Liver (tissue), 9 donors: ENCODE results near the gene KLC4. TPM values are rescaled to one million over a fixed set of nuclear protein-coding genes. Genes with fewer than 3 reads are reported as not detected.

Source experiments
- DNase-seq: peaks from one replicate; pipeline ENCODE4 v3.0.0-alpha.2; 2017; ENCODE audit warnings: low spot score
- H3K27ac ChIP-seq, 2 donors: one replicate each; pipeline ENCODE4 v1.7.0; 2013; ENCODE audit warnings: inconsistent platforms in 2 of 2, low read length in 2 of 2, control low read depth in 1 of 2, low read depth in 1 of 2, mild to moderate bottlenecking in 1 of 2
- H3K27me3 ChIP-seq, 4 donors: one replicate each; pipeline versions ENCODE4 v1.6.1 to v1.7.0; 2013; ENCODE audit warnings: low read length in 3 of 4, inconsistent platforms in 1 of 4, mild to moderate bottlenecking in 1 of 4, moderate library complexity in 1 of 4; ENCODE audit not compliant: control insufficient read depth in 4 of 4, insufficient read depth in 4 of 4
- H3K36me3 ChIP-seq, 4 donors: one replicate each; pipeline versions ENCODE4 v1.6.1 to v1.7.0; 2013; ENCODE audit warnings: low read length in 3 of 4, mild to moderate bottlenecking in 3 of 4, low read depth in 1 of 4, moderate library complexity in 1 of 4; ENCODE audit not compliant: control insufficient read depth in 4 of 4, insufficient read depth in 3 of 4
- H3K4me1 ChIP-seq, 4 donors: one replicate each; pipeline versions ENCODE4 v1.6.1 to v1.7.0; 2013; ENCODE audit warnings: low read length in 3 of 4, mild to moderate bottlenecking in 3 of 4, moderate library complexity in 1 of 4; ENCODE audit not compliant: control insufficient read depth in 4 of 4, insufficient read depth in 4 of 4
- H3K4me3 ChIP-seq, 3 donors: one replicate each; pipeline versions ENCODE4 v1.6.1 to v1.7.0; 2013; ENCODE audit warnings: low read length in 3 of 3, control low read depth in 1 of 3, low read depth in 1 of 3, mild to moderate bottlenecking in 1 of 3
- H3K9ac ChIP-seq, 2 donors: one replicate each; pipeline ENCODE4 v1.7.0; 2013; ENCODE audit warnings: low read length in 2 of 2, mild to moderate bottlenecking in 2 of 2, moderate library complexity in 2 of 2, control low read depth in 1 of 2, low read depth in 1 of 2
- H3K9me3 ChIP-seq, 4 donors: one replicate each; pipeline versions ENCODE4 v1.6.1 to v1.7.0; 2013; ENCODE audit warnings: low read length in 3 of 4; ENCODE audit not compliant: control insufficient read depth in 4 of 4
- EGR1 ChIP-seq, 2 donors: IDR thresholded peaks; 2 replicates each; pipeline ENCODE4 v1.6.1; 2016 to 2018; ENCODE audit warnings: antibody characterized with exemption in 2 of 2, low read depth in 2 of 2
- FOXA2 ChIP-seq: IDR thresholded peaks from 2 replicates; pipeline ENCODE4 v1.6.1; 2016; ENCODE audit warnings: antibody characterized with exemption
- GABPA ChIP-seq, 2 donors: IDR thresholded peaks in 1 of 2; conservative IDR thresholded peaks in 1 of 2; 2 replicates each; pipeline ENCODE4 v1.6.1; 2016; ENCODE audit warnings: antibody characterized with exemption in 2 of 2, mild to moderate bottlenecking in 1 of 2, moderate library complexity in 1 of 2
- HNF4A ChIP-seq, 2 donors: conservative IDR thresholded peaks; 2 replicates each; pipeline ENCODE4 v1.6.1; 2016; ENCODE audit warnings: antibody characterized with exemption in 2 of 2, mild to moderate bottlenecking in 2 of 2
- HNF4G ChIP-seq: IDR thresholded peaks from 2 replicates; pipeline ENCODE4 v1.6.1; 2016; ENCODE audit warnings: antibody characterized with exemption
- JUND ChIP-seq, 2 donors: IDR thresholded peaks; 2 replicates each; pipeline ENCODE4 v1.6.1; 2016; ENCODE audit warnings: antibody characterized with exemption in 2 of 2
- NR2F2 ChIP-seq: IDR thresholded peaks from 2 replicates; pipeline ENCODE4 v1.6.1; 2016; ENCODE audit warnings: antibody characterized with exemption
- RAD21 ChIP-seq, 2 donors: IDR thresholded peaks; 2 replicates each; pipeline ENCODE4 v1.6.1; 2016; ENCODE audit warnings: antibody characterized with exemption in 2 of 2, mild to moderate bottlenecking in 2 of 2
- RXRA ChIP-seq, 2 donors: IDR thresholded peaks; 2 replicates each; pipeline ENCODE4 v1.6.1; 2017 to 2018; ENCODE audit warnings: antibody characterized with exemption in 2 of 2, mild to moderate bottlenecking in 1 of 2
- SP1 ChIP-seq: IDR thresholded peaks from 2 replicates; pipeline ENCODE4 v1.6.1; 2018; ENCODE audit warnings: antibody characterized with exemption, mild to moderate bottlenecking
- TAF1 ChIP-seq: conservative IDR thresholded peaks from 2 replicates; pipeline ENCODE4 v1.6.1; 2016; ENCODE audit warnings: antibody characterized with exemption, mild to moderate bottlenecking
- WGBS: extraction: QIAGEN DNeasy Blood & Tissue Kit; methylation state at CpG from one replicate; pipeline ENCODE4 v1.1.7; 2013; 5-methylcytosine and 5-hydroxymethylcytosine counted together
- polyA plus RNA-seq, 2 donors: library from polyadenylated mRNA; stranded (reverse) in 1 of 2; unstranded in 1 of 2; fragments of 200-250 nt in 1 of 2; fragments of >200 nt in 1 of 2; fragmentation: Nextera tagmentation in 1 of 2; extraction: Ambion mirVana in 1 of 2; gene quantifications; one replicate each; pipeline versions ENCODE4 v1.2.1 to v1.2.3, GENCODE V29; 2013 to 2015
- total RNA-seq, 2 donors: library from RNA; depleted of rRNA; stranded (reverse); fragments of >200 nt; gene quantifications; one replicate each; pipeline ENCODE4 v1.2.3, GENCODE V29; 2014
- TF ChIP-seq, protein P1 (sequence below): fragments of 150-350 bp; IDR thresholded peaks from 2 replicates; pipeline ENCODE4 v1.5.1; 2017; ENCODE audit warnings: improper control_type of control experiment, low read depth, low read length; ENCODE audit not compliant: missing input control
- TF ChIP-seq, protein P2 (sequence below): IDR thresholded peaks from 2 replicates; pipeline ENCODE4 v1.6.1; 2016; ENCODE audit warnings: antibody characterized with exemption
- TF ChIP-seq, protein P3 (sequence below): IDR thresholded peaks from 2 replicates; pipeline ENCODE4 v1.6.1; 2016; ENCODE audit warnings: antibody characterized with exemption, mild to moderate bottlenecking
- TF ChIP-seq, protein P4 (sequence below): IDR thresholded peaks from 2 replicates; pipeline ENCODE4 v1.6.1; 2016; ENCODE audit warnings: antibody characterized with exemption
- donor health status: healthy.
- donor health status: healthy.
- donor health status: healthy.
- donor health status: healthy.
- donor health status: healthy.

The KLC4 gene
- total and polyA plus RNA-seq, 4 donors: 33.2 to 97.0 (median 45.9) TPM

DNA sequence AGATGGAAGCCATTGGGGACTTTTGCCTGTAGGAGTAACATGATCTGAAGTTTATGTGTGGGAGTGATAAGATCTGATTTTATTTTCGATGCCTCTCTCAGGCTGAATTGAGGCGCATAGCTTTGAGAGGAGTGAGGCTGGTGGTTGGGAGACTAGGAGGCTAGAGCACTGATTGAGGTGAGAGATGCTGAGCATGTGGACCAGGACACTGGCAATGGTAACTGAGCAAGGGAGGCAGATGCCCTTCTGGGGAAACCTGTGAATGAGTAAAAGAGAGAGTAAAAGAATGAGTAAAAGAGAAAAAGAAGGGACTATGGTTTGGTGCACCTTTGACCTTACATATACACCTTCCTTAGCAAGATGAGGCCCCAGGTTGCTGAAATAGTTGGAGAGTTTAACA, 35.0 kb upstream of the KLC4 start:
- Histone ChIP-seq H3K4me3 (no peak overlapping the region), H3K36me3 (peaks cover 8 to 43% (median 30%) of the 10 kb centered on the region in 4 donors), H3K9ac (no peak overlapping the region), H3K27ac (no peak overlapping the region), H3K4me1 (peaks cover 2 to 13% (median 9%) of the 10 kb centered on the region in 4 donors), H3K27me3 (no peaks in the 10 kb centered on the region), H3K9me3 (no peaks in the 10 kb centered on the region)
- 98% methylated on average over 2 of the region's 2 CpGs for WGBS
- TF ChIP-seq, protein P1, sequence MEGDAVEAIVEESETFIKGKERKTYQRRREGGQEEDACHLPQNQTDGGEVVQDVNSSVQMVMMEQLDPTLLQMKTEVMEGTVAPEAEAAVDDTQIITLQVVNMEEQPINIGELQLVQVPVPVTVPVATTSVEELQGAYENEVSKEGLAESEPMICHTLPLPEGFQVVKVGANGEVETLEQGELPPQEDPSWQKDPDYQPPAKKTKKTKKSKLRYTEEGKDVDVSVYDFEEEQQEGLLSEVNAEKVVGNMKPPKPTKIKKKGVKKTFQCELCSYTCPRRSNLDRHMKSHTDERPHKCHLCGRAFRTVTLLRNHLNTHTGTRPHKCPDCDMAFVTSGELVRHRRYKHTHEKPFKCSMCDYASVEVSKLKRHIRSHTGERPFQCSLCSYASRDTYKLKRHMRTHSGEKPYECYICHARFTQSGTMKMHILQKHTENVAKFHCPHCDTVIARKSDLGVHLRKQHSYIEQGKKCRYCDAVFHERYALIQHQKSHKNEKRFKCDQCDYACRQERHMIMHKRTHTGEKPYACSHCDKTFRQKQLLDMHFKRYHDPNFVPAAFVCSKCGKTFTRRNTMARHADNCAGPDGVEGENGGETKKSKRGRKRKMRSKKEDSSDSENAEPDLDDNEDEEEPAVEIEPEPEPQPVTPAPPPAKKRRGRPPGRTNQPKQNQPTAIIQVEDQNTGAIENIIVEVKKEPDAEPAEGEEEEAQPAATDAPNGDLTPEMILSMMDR: no peak
- TF ChIP-seq, protein P2, sequence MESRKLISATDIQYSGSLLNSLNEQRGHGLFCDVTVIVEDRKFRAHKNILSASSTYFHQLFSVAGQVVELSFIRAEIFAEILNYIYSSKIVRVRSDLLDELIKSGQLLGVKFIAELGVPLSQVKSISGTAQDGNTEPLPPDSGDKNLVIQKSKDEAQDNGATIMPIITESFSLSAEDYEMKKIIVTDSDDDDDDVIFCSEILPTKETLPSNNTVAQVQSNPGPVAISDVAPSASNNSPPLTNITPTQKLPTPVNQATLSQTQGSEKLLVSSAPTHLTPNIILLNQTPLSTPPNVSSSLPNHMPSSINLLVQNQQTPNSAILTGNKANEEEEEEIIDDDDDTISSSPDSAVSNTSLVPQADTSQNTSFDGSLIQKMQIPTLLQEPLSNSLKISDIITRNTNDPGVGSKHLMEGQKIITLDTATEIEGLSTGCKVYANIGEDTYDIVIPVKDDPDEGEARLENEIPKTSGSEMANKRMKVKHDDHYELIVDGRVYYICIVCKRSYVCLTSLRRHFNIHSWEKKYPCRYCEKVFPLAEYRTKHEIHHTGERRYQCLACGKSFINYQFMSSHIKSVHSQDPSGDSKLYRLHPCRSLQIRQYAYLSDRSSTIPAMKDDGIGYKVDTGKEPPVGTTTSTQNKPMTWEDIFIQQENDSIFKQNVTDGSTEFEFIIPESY: no peak
- TF ChIP-seq RXRA (IDR thresholded peaks at IDR 0.05): no peak
- TF ChIP-seq RAD21 (IDR thresholded peaks at IDR 0.05): no peak
- TF ChIP-seq TAF1: no peak
- no peak for TF ChIP-seq FOXA2
- TF ChIP-seq EGR1 (IDR thresholded peaks at IDR 0.05; ENCODE audit: low read depth in 2 of 2): no peak
- no peak for TF ChIP-seq HNF4G
- TF ChIP-seq JUND (IDR thresholded peaks at IDR 0.05): no peak
- TF ChIP-seq NR2F2: no peak
- TF ChIP-seq, protein P3, sequence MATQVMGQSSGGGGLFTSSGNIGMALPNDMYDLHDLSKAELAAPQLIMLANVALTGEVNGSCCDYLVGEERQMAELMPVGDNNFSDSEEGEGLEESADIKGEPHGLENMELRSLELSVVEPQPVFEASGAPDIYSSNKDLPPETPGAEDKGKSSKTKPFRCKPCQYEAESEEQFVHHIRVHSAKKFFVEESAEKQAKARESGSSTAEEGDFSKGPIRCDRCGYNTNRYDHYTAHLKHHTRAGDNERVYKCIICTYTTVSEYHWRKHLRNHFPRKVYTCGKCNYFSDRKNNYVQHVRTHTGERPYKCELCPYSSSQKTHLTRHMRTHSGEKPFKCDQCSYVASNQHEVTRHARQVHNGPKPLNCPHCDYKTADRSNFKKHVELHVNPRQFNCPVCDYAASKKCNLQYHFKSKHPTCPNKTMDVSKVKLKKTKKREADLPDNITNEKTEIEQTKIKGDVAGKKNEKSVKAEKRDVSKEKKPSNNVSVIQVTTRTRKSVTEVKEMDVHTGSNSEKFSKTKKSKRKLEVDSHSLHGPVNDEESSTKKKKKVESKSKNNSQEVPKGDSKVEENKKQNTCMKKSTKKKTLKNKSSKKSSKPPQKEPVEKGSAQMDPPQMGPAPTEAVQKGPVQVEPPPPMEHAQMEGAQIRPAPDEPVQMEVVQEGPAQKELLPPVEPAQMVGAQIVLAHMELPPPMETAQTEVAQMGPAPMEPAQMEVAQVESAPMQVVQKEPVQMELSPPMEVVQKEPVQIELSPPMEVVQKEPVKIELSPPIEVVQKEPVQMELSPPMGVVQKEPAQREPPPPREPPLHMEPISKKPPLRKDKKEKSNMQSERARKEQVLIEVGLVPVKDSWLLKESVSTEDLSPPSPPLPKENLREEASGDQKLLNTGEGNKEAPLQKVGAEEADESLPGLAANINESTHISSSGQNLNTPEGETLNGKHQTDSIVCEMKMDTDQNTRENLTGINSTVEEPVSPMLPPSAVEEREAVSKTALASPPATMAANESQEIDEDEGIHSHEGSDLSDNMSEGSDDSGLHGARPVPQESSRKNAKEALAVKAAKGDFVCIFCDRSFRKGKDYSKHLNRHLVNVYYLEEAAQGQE: no peak
- TF ChIP-seq GABPA (IDR thresholded peaks at IDR 0.05 in 1 of 2, conservative IDR thresholded peaks at IDR 0.05 in 1 of 2): no peak
- no peak for TF ChIP-seq SP1
- TF ChIP-seq, protein P4, sequence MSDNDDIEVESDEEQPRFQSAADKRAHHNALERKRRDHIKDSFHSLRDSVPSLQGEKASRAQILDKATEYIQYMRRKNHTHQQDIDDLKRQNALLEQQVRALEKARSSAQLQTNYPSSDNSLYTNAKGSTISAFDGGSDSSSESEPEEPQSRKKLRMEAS: no peak
- TF ChIP-seq HNF4A (conservative IDR thresholded peaks at IDR 0.05): no peak
- DNase-seq: no peak

DNA sequence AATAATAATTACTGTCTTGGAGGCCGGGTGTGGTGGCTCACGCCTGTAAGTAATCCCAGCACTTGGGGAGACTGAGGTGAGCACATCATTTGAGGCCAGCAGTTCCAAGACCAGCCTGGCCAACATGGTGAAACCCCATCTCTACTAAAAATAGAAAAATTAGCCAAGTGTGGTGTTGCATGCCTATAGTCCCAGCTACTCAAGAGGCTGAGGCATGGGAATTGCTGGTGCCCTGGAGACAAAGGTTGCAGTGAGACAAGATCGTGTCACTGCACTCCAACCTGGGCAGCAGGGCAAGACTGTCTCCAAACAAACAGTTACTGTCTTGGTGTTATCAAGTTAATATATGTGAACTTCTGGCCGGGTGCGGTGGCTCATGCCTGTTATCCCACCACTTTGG, 33.1 kb upstream of the KLC4 start:
- no peak for TF ChIP-seq SP1
- peaks cover 12 to 50% (median 37%) of the 10 kb centered on the region in 4 donors for H3K36me3 ChIP-seq
- 95% methylated on average over 5 of the region's 5 CpGs for WGBS
- H3K9ac ChIP-seq: no peak overlapping the region
- H3K4me3 ChIP-seq: no peak overlapping the region
- H3K9me3 ChIP-seq: no peaks in the 10 kb centered on the region
- no peaks in the 10 kb centered on the region for H3K27me3 ChIP-seq
- no peak overlapping the region for H3K27ac ChIP-seq
- DNase-seq: no peak
- peaks cover 0 to 8% (median 3%) of the 10 kb centered on the region in 4 donors for H3K4me1 ChIP-seq
